RWPE2 (cell line): Measurements from ENCODE around the gene TLK2.

ENCODE experiments used
- ATAC-seq: fragments of 200-7000 bp; cut with Tn5 transposase; 3 replicates; pipeline ENCODE4 v1.9.1; 2021; ENCODE audit warnings: low read depth
- DNase-seq: peaks from one replicate; pipeline ENCODE4 v3.0.0-alpha.2; 2020; ENCODE audit warnings: low spot score
- H3K27ac ChIP-seq: fragments of 450-650 bp; 2 replicates; pipeline ENCODE4 v1.5.1; 2017; ENCODE audit warnings: mild to moderate bottlenecking; ENCODE audit not compliant: poor library complexity, severe bottlenecking
- H3K27me3 ChIP-seq: fragments of 250-450 bp; sonication (Bioruptor Pico); 2 replicates; pipeline ENCODE4 v1.5.1; 2021; ENCODE audit warnings: mild to moderate bottlenecking, moderate library complexity; ENCODE audit not compliant: insufficient read depth, poor library complexity, severe bottlenecking
- H3K36me3 ChIP-seq: fragments of 250-450 bp; sonication (Bioruptor Pico); 2 replicates; pipeline ENCODE4 v1.5.1; 2020; ENCODE audit warnings: low read depth, mild to moderate bottlenecking, moderate library complexity
- H3K4me1 ChIP-seq: fragments of 250-450 bp; sonication (Bioruptor Pico); 2 replicates; pipeline ENCODE4 v1.5.1; 2021; ENCODE audit warnings: mild to moderate bottlenecking, moderate library complexity; ENCODE audit not compliant: insufficient read depth, poor library complexity, severe bottlenecking
- H3K4me3 ChIP-seq: fragments of 250-450 bp; sonication (Bioruptor Pico); 2 replicates; pipeline ENCODE4 v1.5.1; 2021; ENCODE audit warnings: mild to moderate bottlenecking, moderate library complexity; ENCODE audit not compliant: severe bottlenecking
- H3K9me3 ChIP-seq: fragments of 250-450 bp; sonication (Bioruptor Pico); 2 replicates; pipeline ENCODE4 v1.5.1; 2021; ENCODE audit warnings: mild to moderate bottlenecking, moderate library complexity; ENCODE audit not compliant: severe bottlenecking
- CTCF ChIP-seq: fragments of 450-650 bp; IDR thresholded peaks from one replicate; pipeline ENCODE4 v1.5.1; 2017; ENCODE audit warnings: mild to moderate bottlenecking, moderate library complexity; ENCODE audit not compliant: poor library complexity, severe bottlenecking

The TLK2 gene

GRCh38 chr17:62657145-62657665 lies 178.6 kb downstream of the TLK2 start:
- no peak for ATAC-seq
- Histone ChIP-seq H3K4me1 (no peaks in the 10 kb centered on the region), H3K36me3 (no peaks in the 10 kb centered on the region), H3K27ac (no peak overlapping the region), H3K9me3 (peaks cover 2% of the 10 kb centered on the region), H3K4me3 (no peak overlapping the region), H3K27me3 (no peaks in the 10 kb centered on the region)
- DNase-seq = no peak
- no peak for TF ChIP-seq CTCF

DNA sequence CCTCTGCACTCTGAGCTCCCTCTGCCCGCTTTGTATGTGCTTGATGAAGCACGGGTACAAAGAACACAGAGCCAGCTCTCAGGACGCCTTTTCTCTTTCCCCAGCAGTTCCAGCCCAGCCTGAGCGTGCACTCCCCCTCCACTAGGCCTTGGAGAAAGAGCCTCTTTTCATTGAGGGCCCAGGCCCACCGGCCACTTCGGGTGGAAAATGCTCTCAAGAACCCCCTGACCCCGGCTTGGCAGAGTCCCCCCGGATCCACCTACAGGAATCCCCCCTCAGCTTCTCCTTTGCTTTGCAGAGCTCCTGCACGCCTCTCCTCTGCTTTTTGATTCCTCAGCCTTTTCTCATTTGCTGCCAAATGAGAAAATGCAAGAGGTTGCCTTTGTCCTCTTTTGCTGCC lies 179.1 kb downstream of the TLK2 start:
- H3K9me3 ChIP-seq = peaks cover 2% of the 10 kb centered on the region
- DNase-seq (no peak), ATAC-seq (no peak)
- H3K27ac ChIP-seq = no peak overlapping the region
- H3K4me1 ChIP-seq = no peaks in the 10 kb centered on the region
- no peaks in the 10 kb centered on the region for H3K36me3 ChIP-seq
- H3K4me3 ChIP-seq = no peak overlapping the region
- no peak for TF ChIP-seq CTCF
- no peaks in the 10 kb centered on the region for H3K27me3 ChIP-seq

GRCh38 chr17:62658136-62658920 lies 179.7 kb downstream of the TLK2 start:
- Histone ChIP-seq H3K4me1 (no peaks in the 10 kb centered on the region), H3K9me3 (peaks cover 2% of the 10 kb centered on the region), H3K36me3 (no peaks in the 10 kb centered on the region), H3K27ac (no peak overlapping the region), H3K27me3 (no peaks in the 10 kb centered on the region), H3K4me3 (no peak overlapping the region)
- DNase-seq = peak; percentile 0
- TF ChIP-seq CTCF = no peak
- ATAC-seq = no peak

- Histone ChIP-seq H3K4me1 (no peaks in the 10 kb centered on the region), H3K27ac (no peak overlapping the region), H3K4me3 (no peak overlapping the region), H3K9me3 (peaks cover 2% of the 10 kb centered on the region), H3K27me3 (no peaks in the 10 kb centered on the region), H3K36me3 (0 out of 2 replicates have a peak, but pooled peaks cover 3% of the 10 kb centered on the region)
- DNase-seq = no peak
- TF ChIP-seq CTCF = no peak
- no peak for ATAC-seq
Measured at GRCh38 chr17:62660629-62661118, 182.0 kb downstream of the TLK2 start.

DNA sequence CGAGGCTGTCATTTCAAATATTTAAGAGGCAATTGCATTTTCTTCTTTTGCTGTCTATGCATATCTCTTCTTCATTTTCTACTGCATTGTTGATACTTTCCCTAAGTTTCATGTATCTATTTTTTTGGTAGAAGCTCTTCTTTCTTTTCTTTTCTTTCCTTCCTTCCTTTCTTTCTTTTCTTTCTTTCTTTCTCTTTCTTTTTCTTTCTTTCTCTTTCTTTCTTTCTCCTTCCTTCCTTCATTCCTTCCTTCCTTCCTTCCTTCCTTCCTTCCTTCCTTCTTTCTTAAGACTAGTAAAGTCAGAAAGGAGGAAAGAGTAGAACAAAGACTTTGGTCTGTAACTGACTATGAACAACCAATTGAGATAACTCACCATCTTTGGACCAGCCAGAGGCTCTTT lies 182.7 kb downstream of the TLK2 start:
- Histone ChIP-seq H3K4me3 (no peak overlapping the region), H3K9me3 (peaks cover 2% of the 10 kb centered on the region), H3K27ac (no peak overlapping the region), H3K36me3 (0 out of 2 replicates have a peak, but pooled peaks cover 3% of the 10 kb centered on the region), H3K4me1 (no peaks in the 10 kb centered on the region), H3K27me3 (no peaks in the 10 kb centered on the region)
- TF ChIP-seq CTCF = no peak
- ATAC-seq (no peak), DNase-seq (no peak)
